MM.1S (cell line): Measurements from ENCODE around the gene WDR75.

Experiments used
- DNase-seq: peaks from one replicate; pipeline ENCODE4 v3.0.0-alpha.2; 2015
- H2AFZ ChIP-seq: fragments of 300-600 bp; sonication (generic); 2 replicates; pipeline ENCODE4 v1.6.0; 2016; ENCODE audit warnings: antibody characterized with exemption, low read length
- H3F3A ChIP-seq: fragments of 300-600 bp; sonication (generic); 2 replicates; pipeline ENCODE4 v1.6.1; 2016; ENCODE audit warnings: mild to moderate bottlenecking, antibody characterized with exemption, low read length, moderate library complexity, mixed read lengths; ENCODE audit not compliant: insufficient read depth
- H3K27ac ChIP-seq: fragments of 300-600 bp; sonication (generic); 2 replicates; pipeline ENCODE4 v1.5.1; 2016; ENCODE audit warnings: mild to moderate bottlenecking, low read length
- H3K27me3 ChIP-seq: fragments of 300-600 bp; sonication (generic); replicated peaks from 2 replicates; pipeline ENCODE4 v1.6.0; 2016; ENCODE audit warnings: low read length; ENCODE audit not compliant: insufficient read depth
- H3K36me3 ChIP-seq: fragments of 300-600 bp; sonication (generic); replicated peaks from 2 replicates; pipeline ENCODE4 v1.6.1; 2016; ENCODE audit warnings: mild to moderate bottlenecking, low read length, mixed read lengths; ENCODE audit not compliant: insufficient read depth
- H3K4me1 ChIP-seq: fragments of 300-600 bp; sonication (generic); 2 replicates; pipeline ENCODE4 v1.6.1; 2016; ENCODE audit warnings: low read length, mixed read lengths
- H3K4me2 ChIP-seq: fragments of 300-600 bp; sonication (generic); 2 replicates; pipeline ENCODE4 v1.6.0; 2016; ENCODE audit warnings: low read depth, low read length
- H3K4me3 ChIP-seq: fragments of 300-600 bp; sonication (generic); 2 replicates; pipeline ENCODE4 v1.5.1; 2016; ENCODE audit warnings: low read length, mixed read lengths
- H3K79me2 ChIP-seq: fragments of 300-600 bp; sonication (generic); 2 replicates; pipeline ENCODE4 v1.6.1; 2016; ENCODE audit warnings: mixed run types, low read length, mixed read lengths
- H3K9ac ChIP-seq: fragments of 300-600 bp; sonication (generic); 2 replicates; pipeline ENCODE4 v1.6.1; 2016; ENCODE audit warnings: low read length, mixed read lengths
- H3K9me2 ChIP-seq: fragments of 300-600 bp; sonication (generic); replicated peaks from 2 replicates; pipeline ENCODE4 v1.6.1; 2016; ENCODE audit warnings: mild to moderate bottlenecking, low read length, mixed read lengths; ENCODE audit not compliant: insufficient read depth
- H3K9me3 ChIP-seq: fragments of 300-600 bp; sonication (generic); replicated peaks from 2 replicates; pipeline ENCODE4 v1.6.1; 2016; ENCODE audit warnings: mild to moderate bottlenecking, low read length, mixed read lengths; ENCODE audit not compliant: insufficient read depth
- H4K20me1 ChIP-seq: fragments of 300-600 bp; sonication (generic); 2 replicates; pipeline ENCODE4 v1.6.1; 2016; ENCODE audit warnings: mild to moderate bottlenecking, low read length, moderate library complexity, mixed read lengths; ENCODE audit not compliant: insufficient read depth
- CTCF ChIP-seq: fragments of 300-600 bp; sonication (generic); IDR thresholded peaks from 2 replicates; pipeline ENCODE4 v1.5.1; 2016; ENCODE audit warnings: antibody characterized with exemption, low read length, mixed read lengths
- EZH2 ChIP-seq: fragments of 300-600 bp; sonication (generic); optimal IDR thresholded peaks from 2 replicates; pipeline ENCODE3; 2017; ENCODE audit warnings: low read depth, mild to moderate bottlenecking, antibody characterized with exemption, low read length, mixed read lengths
- EZH2phosphoT487 ChIP-seq: fragments of 300-600 bp; sonication (generic); IDR thresholded peaks from 2 replicates; pipeline ENCODE4 v1.6.1; 2018; ENCODE audit warnings: antibody characterized with exemption, low read length

The WDR75 gene

GRCh38 chr2:189409131-189409530 is 32.1 kb upstream of the WDR75 start:
- Histone ChIP-seq H3K27me3 (no peaks in the 10 kb centered on the region), H3K9me3 (no peaks in the 10 kb centered on the region), H3K9me2 (no peaks in the 10 kb centered on the region), H3F3A (no peaks in the 10 kb centered on the region), H2AFZ (no peak overlapping the region), H3K9ac (no peak overlapping the region), H4K20me1 (no peaks in the 10 kb centered on the region), H3K4me2 (no peak overlapping the region), H3K4me1 (no peaks in the 10 kb centered on the region), H3K27ac (no peak overlapping the region), H3K36me3 (no peaks in the 10 kb centered on the region), H3K4me3 (no peak overlapping the region), H3K79me2 (no peaks in the 10 kb centered on the region)
- TF ChIP-seq EZH2, result no peak
- no peak for TF ChIP-seq EZH2phosphoT487
- no peak for TF ChIP-seq CTCF
- no peak for DNase-seq

- DNase-seq, result no peak
- H3K9me2 ChIP-seq, result no peaks in the 10 kb centered on the region
- no peaks in the 10 kb centered on the region for H3K79me2 ChIP-seq
- H3K27ac ChIP-seq, result no peak overlapping the region
- H3K4me3 ChIP-seq, result no peak overlapping the region
- H3K4me2 ChIP-seq, result no peak overlapping the region
- no peaks in the 10 kb centered on the region for H3K36me3 ChIP-seq
- H3K9ac ChIP-seq, result no peak overlapping the region
- H2AFZ ChIP-seq, result no peak overlapping the region
- no peaks in the 10 kb centered on the region for H3F3A ChIP-seq
- TF ChIP-seq EZH2 (no peak), CTCF (no peak), EZH2phosphoT487 (no peak)
- no peaks in the 10 kb centered on the region for H3K9me3 ChIP-seq
- H3K4me1 ChIP-seq, result no peaks in the 10 kb centered on the region
- H3K27me3 ChIP-seq, result no peaks in the 10 kb centered on the region
- H4K20me1 ChIP-seq, result no peaks in the 10 kb centered on the region
These were observed 31.6 kb upstream of the WDR75 start for GRCh38 chr2:189409647-189410046.

DNA sequence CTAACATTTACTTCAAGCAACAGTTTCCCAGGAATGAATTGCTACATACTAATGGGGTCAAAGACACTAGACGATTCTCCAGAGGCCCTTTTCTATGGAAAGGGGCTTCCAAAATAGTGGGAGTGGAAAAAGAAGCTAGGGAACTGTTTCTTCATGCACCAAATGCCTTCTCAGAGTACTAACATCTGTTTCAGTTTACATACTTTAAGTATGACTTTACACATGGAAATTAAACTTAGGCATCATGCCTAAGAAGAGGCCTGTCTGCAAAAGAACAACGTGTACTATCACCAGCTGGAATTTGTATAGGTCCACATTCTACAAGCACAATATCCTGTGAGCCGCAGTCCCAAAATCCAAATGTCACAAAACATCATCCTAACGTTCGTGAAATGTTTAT is 29.4 kb upstream of the WDR75 start:
- no peak for DNase-seq
- Histone ChIP-seq H2AFZ (no peak overlapping the region), H3K27ac (no peak overlapping the region), H3K9me2 (no peaks in the 10 kb centered on the region), H3K79me2 (no peaks in the 10 kb centered on the region), H3K9ac (no peak overlapping the region), H3K36me3 (no peaks in the 10 kb centered on the region), H3K4me1 (no peaks in the 10 kb centered on the region), H3K4me2 (no peak overlapping the region), H3K4me3 (no peak overlapping the region), H4K20me1 (no peaks in the 10 kb centered on the region), H3K9me3 (no peaks in the 10 kb centered on the region), H3F3A (no peaks in the 10 kb centered on the region), H3K27me3 (no peaks in the 10 kb centered on the region)
- TF ChIP-seq EZH2, result no peak
- no peak for TF ChIP-seq CTCF
- no peak for TF ChIP-seq EZH2phosphoT487
